HG03439 (cell line): ENCODE data around the gene CHML.

ENCODE experiments used
- ATAC-seq: cut with Tn5 transposase; IDR thresholded peaks from one replicate; pipeline ENCODE4 v1.9.1; 2021; ENCODE audit warnings: mild to moderate bottlenecking, moderate library complexity; ENCODE audit not compliant: unreplicated experiment

CHML gene

DNA sequence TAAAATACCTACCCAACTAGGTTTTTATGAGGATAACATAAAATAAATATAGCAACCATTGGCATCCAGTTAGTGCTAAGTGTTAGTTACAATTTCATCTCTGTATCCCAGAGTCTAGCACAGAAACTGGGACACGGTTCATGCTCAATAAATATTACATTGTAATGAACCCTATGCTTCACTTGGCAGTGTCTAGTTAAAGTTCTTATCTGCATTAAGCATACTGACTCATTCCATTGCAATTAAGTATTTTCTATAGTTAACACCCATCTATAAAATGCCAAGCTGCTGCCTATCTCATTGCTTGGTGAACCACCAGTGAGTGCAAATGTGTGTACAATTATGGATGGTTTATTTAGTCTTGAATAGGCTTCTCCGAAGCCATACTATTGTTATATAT is 15.2 kb downstream of the CHML start:
- no peak for ATAC-seq

- ATAC-seq: no peak
Measured at GRCh38 chr1:241622669-241623068, 17.5 kb downstream of the CHML start.

DNA sequence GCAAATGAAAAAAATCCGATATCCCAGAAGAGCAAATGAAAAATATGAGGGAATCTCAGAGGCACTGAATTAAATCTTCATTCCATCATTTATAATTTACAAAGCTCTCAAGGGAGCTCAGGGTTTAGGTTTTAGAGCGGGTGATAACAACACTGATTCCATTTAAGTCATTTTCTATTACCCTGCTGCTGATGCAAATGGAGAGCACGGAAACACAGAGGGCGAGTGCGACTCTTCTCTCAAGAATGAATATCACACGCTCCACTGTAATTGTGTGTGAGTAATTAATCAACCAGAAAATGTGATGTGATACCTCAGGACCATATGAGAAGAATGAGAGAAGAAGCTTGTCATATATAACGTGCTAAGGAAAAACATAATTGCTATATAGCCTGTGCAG is 22.7 kb downstream of the CHML start:
- ATAC-seq: no peak

- no peak for ATAC-seq
Measured at GRCh38 chr1:241615043-241615974, 24.9 kb downstream of the CHML start.

GRCh38 chr1:241614572-241614971 is 25.6 kb downstream of the CHML start:
- no peak for ATAC-seq

- ATAC-seq: no peak
Measured at GRCh38 chr1:241614144-241614543, 26.0 kb downstream of the CHML start.

GRCh38 chr1:241612533-241613477 is 27.4 kb downstream of the CHML start:
- no peak for ATAC-seq

DNA sequence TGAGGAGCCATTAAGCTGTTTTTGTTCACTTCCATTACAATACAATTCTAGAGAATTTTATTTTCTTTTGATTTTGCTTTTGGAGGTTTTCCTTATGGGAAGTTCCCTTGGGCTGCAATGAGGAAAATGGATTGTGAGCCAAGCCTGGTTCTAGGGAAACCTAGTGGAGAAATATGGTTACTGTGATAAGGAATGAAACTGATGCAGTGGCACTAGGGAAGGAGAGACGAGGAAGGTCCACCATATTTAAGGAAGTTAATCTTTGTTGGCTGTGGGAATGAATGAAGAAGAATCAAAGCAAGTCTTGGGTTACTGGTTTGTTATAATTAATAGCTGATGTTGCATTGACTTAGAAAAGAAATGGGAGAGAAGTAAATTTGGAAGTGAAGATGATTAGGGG is 28.4 kb downstream of the CHML start:
- no peak for ATAC-seq

DNA sequence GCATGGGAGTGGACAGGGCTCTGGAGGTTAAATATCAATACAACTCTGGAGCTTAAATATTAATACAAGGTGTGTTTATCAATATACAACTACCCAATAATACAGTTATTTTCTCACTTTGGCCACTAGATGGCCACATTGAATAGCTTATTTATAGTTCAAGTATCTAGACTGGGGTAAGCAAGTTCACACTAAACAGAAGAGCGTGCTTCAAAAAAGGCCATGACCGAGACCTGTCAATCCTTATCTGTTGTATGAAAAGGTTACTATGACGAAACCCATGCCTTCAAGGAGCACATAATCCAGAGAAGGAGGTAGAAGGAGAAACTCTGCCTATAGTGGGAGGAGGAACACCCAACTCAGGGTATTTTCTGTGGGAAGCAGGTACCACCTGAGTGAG is 29.1 kb downstream of the CHML start:
- peak; percentile 96 for ATAC-seq

DNA sequence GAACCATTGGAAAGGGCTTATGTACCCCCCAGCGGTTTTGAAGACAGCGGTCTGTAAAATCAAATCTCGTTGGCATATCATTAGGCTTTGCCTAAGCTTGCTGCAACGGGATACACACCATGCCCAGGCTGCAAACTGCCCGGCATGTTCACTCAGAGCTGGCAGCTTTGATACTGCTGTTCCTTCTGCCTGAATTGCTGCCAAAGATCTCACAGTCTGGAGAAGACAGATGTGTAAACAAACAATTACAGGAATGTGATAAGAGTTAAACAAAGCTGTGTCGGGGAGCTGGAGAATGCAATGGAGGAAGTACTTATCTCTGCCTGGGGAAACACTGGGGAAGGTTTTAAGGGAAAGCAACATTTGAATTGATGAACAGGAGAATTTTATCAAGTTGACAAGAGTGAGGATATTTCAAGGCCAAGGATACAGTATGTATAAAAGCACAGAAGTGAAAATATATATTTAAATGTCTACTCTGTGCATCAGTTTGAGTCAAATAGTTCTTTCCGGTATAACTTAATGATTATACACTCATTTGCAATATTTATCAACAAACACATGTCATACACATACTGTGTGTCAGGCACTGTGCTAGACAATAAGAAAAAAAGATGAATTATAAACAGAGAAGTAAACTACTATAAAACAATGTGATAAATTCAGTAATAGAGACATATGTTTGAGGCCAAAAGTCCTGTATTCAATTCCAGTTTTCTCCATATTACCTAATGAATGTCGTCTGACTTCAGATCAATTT is 29.9 kb downstream of the CHML start:
- ATAC-seq: no peak

- no peak for ATAC-seq
Measured at GRCh38 chr1:241608379-241609033, 31.7 kb downstream of the CHML start.

GRCh38 chr1:241607497-241607896 is 32.7 kb downstream of the CHML start:
- ATAC-seq: no peak

GRCh38 chr1:241606544-241606943 is 33.6 kb downstream of the CHML start:
- ATAC-seq: no peak

DNA sequence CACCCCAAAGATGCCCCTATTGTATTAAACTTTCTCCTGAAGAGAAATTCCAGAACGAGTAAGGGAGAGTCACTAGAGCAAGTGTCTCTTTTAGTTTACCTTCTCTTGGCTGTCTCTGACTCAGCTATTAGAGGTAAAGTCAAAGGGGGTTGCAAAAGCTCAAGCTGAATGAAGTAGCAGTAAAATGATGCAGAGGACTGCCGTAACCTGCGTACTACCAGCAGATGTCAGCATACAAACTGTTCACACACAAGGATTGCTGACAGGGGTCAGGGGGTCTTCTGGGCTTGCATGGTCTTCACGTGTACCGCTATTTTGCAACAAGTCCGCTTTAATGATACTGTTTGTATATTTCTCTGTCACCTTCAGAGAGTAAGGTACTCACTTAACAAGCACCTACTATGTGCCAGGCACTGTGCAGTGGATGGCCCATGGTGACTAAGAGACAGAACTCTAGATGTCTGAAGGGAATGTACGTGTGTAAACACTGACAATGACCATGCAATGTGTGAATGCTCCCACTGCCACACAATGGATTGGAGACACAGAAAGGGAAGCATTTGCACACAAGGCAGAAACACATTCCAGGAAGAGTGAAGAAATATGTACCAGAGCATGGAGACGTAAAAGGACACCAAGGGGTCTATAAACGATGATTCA is 34.9 kb downstream of the CHML start:
- no peak for ATAC-seq

GRCh38 chr1:241603731-241604245 is 36.4 kb downstream of the CHML start:
- ATAC-seq: no peak

GRCh38 chr1:241600496-241600901 is 39.7 kb downstream of the CHML start:
- peak; percentile 88 for ATAC-seq

DNA sequence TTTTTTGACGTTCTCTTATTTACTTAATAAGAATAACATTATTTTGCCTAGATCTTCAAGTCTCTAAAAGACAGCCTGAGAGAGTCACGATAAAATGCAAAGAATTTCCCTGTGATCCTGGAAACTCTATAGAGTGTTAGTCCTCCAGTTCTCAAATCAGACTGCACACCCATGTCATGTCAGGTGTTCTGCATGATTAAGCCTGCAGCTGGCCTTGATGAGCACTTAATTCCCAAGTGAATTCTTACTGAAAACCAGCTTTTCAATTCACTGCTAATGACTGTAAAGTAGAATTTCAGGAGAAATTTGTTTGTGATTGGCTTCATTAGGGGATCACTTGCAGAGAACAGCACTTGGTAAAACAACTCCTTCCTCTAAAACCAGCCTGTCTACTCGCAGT is 41.9 kb downstream of the CHML start:
- no peak for ATAC-seq

DNA sequence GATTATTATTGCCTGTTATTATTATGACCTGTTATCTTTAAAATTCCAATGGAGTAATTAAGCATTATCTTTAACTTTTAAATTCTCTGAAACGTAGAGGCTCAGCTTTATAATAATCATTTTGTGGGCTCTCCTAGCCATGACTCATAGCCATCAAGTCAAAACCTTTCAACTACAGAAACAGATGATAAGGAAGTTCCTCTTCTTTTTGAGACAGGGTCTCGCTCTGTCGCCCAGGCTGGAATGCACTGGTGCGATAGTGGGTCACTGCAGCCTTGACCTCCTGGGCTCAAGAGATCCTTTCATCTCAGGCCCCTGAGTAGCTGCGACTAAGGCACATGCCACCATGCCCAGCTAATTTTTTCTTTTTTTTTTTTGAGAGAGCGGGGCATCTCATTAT is 43.5 kb downstream of the CHML start:
- ATAC-seq: no peak

DNA sequence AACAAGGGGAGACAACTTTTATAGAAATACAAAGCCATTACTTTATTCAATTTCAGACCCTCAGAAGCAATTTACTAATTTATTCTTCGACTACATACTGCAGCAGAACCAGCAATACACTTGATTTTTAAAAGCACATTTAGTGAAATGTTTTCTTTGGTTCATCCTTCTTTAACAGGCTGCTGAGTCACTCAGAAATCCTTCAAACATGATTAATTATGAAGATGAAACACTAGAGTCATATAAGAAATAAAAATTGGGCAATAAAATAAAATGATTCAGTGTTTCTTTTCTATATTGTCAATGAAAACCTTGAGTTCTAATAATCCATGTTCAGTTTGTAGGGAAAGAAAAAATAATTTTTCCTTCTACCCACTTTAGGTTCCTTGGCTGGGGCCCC is 47.0 kb downstream of the CHML start:
- ATAC-seq: no peak
